NCI-H2029 treated with DMSO at 0.1 percent for 48 hours (cell line): ENCODE measurements around the gene EML6.
"Not testable (repeated sequence)": the region's sequence is repeated elsewhere in the genome, so short reads cannot be mapped to it uniquely, and the experiment has no call there.

Source experiments
- DNase-seq: peaks from one replicate; lab custom pipeline; 2025; lab: John Stamatoyannopoulos, UW

The EML6 gene

GRCh38 chr2:54845514-54845913 is 122.1 kb downstream of the EML6 start:
- no peak for DNase-seq

GRCh38 chr2:54850171-54851122 is 127.0 kb downstream of the EML6 start:
- no peak for DNase-seq

- DNase-seq, result no peak
Observed at GRCh38 chr2:54853616-54854310, 130.3 kb downstream of the EML6 start.

- DNase-seq, result no peak
Observed at GRCh38 chr2:54855434-54855833, 132.0 kb downstream of the EML6 start.

- no peak for DNase-seq
Observed at GRCh38 chr2:54858021-54858681, 134.7 kb downstream of the EML6 start.

GRCh38 chr2:54859416-54859815 is 136.0 kb downstream of the EML6 start:
- no peak for DNase-seq

GRCh38 chr2:54859997-54860701 is 136.7 kb downstream of the EML6 start:
- DNase-seq, result no peak

- DNase-seq, result no peak
Observed at GRCh38 chr2:54862229-54862628, 138.8 kb downstream of the EML6 start.

GRCh38 chr2:54862742-54863141 is 139.3 kb downstream of the EML6 start:
- no peak for DNase-seq

GRCh38 chr2:54863660-54864059 is 140.2 kb downstream of the EML6 start:
- DNase-seq, result no peak

- no peak for DNase-seq
Observed at GRCh38 chr2:54864096-54864495, 140.6 kb downstream of the EML6 start.

GRCh38 chr2:54864727-54865126 is 141.3 kb downstream of the EML6 start:
- no peak for DNase-seq

- DNase-seq, result no peak
Observed at GRCh38 chr2:54866179-54866578, 142.7 kb downstream of the EML6 start.

GRCh38 chr2:54866868-54867267 is 143.4 kb downstream of the EML6 start:
- DNase-seq, result no peak

- no peak for DNase-seq
Observed at GRCh38 chr2:54867457-54867856, 144.0 kb downstream of the EML6 start.

GRCh38 chr2:54871457-54872107 is 148.1 kb downstream of the EML6 start:
- peak; percentile 28 for DNase-seq

GRCh38 chr2:54872780-54873179 is 149.3 kb downstream of the EML6 start:
- DNase-seq, result no peak

- DNase-seq, result not testable (repeated sequence)
Observed at GRCh38 chr2:54873236-54873635, 149.8 kb downstream of the EML6 start.

- DNase-seq, result no peak
Observed at GRCh38 chr2:54876764-54877163, 153.3 kb downstream of the EML6 start.

- no peak for DNase-seq
Observed at GRCh38 chr2:54878182-54878581, 154.7 kb downstream of the EML6 start.

- no peak for DNase-seq
Observed at GRCh38 chr2:54879032-54879431, 155.6 kb downstream of the EML6 start.
